B cell (primary cell): Measurements from ENCODE around the gene EIF1B. TPM values are rescaled to one million over a fixed set of nuclear protein-coding genes. Genes with fewer than 3 reads are reported as not detected.

Experiments used
- ATAC-seq: fragments of 200-7000 bp; cut with Tn5 transposase; one replicate; pipeline ENCODE4 v1.10.0; 2021; ENCODE audit warnings: low read depth, mild to moderate bottlenecking, moderate number of reproducible peaks, moderate library complexity
- CTCF ChIA-PET: fragments of 350-600 bp; sonication (Branson Sonifier 250); formaldehyde crosslinking; loops from one replicate; lab custom pipeline; 2021; ENCODE audit warnings: antibody characterized with exemption, inconsistent platforms; lab: Charles Lee
- POLR2A ChIA-PET: fragments of 350-600 bp; sonication (Branson Sonifier 250); formaldehyde crosslinking; loops from one replicate; lab custom pipeline; 2021; ENCODE audit warnings: antibody characterized with exemption; lab: Charles Lee
- DNase-seq: peaks from one replicate; pipeline ENCODE4 v3.0.0; 2013
- H2AFZ ChIP-seq: 2 replicates; pipeline ENCODE4 v1.6.1; 2012; ENCODE audit warnings: mild to moderate bottlenecking, low read depth, low read length; ENCODE audit not compliant: insufficient read depth, poor library complexity, severe bottlenecking
- H3K27ac ChIP-seq, 2 donors: 1 replicate in 1 of 2; 2 replicates in 1 of 2; pipeline ENCODE4 v1.5.1; 2012 to 2013; ENCODE audit warnings: low read length in 2 of 2, mild to moderate bottlenecking in 2 of 2, moderate library complexity in 1 of 2
- H3K27me3 ChIP-seq, 4 experiments: fragments of 200-600 bp in 1 of 4; sonication (generic) in 1 of 4; replicated peaks in 1 of 4; 1 replicate in 2 of 4; 2 replicates in 2 of 4; pipeline versions ENCODE4 v1.6.1 to v1.7.0; 2013 to 2016; ENCODE audit warnings: low read length in 3 of 4, mild to moderate bottlenecking in 2 of 4, mixed read lengths in 1 of 4, moderate library complexity in 1 of 4; ENCODE audit not compliant: insufficient read depth in 4 of 4, control insufficient read depth in 3 of 4; ENCODE audit errors: control extremely low read depth in 1 of 4
- H3K36me3 ChIP-seq, 2 experiments: replicated peaks in 1 of 2; 1 replicate in 1 of 2; 2 replicates in 1 of 2; pipeline versions ENCODE4 v1.6.1 to v1.7.1; 2013; ENCODE audit warnings: low read length in 1 of 2; ENCODE audit not compliant: insufficient read depth in 2 of 2, control insufficient read depth in 1 of 2; ENCODE audit errors: control extremely low read depth in 1 of 2, extremely low read depth in 1 of 2
- H3K4me1 ChIP-seq, 2 donors: fragments of 200-600 bp in 1 of 2; sonication (generic) in 1 of 2; 1 replicate in 1 of 2; 2 replicates in 1 of 2; pipeline versions ENCODE4 v1.5.1 to v1.6.1; 2013 to 2017; ENCODE audit warnings: low read length in 2 of 2; ENCODE audit not compliant: control insufficient read depth in 2 of 2, insufficient read depth in 2 of 2
- H3K4me2 ChIP-seq: replicated peaks from 2 replicates; pipeline ENCODE3; 2012; ENCODE audit warnings: mild to moderate bottlenecking, low read depth, low read length; ENCODE audit not compliant: poor library complexity, severe bottlenecking
- H3K4me3 ChIP-seq, 5 experiments: fragments of 200-600 bp in 1 of 5; sonication (generic) in 1 of 5; 1 replicate in 3 of 5; 2 replicates in 2 of 5; pipeline versions ENCODE4 v1.5.1 to v1.7.0; 2011 to 2016; ENCODE audit warnings: low read length in 4 of 5, mild to moderate bottlenecking in 4 of 5, low read depth in 2 of 5, control low read depth in 1 of 5, moderate library complexity in 1 of 5; ENCODE audit not compliant: insufficient read depth in 1 of 5; ENCODE audit errors: control extremely low read depth in 1 of 5, extremely low read depth in 1 of 5
- H3K79me2 ChIP-seq: fragments of 200-600 bp; sonication (generic); one replicate; pipeline ENCODE4 v1.6.0; 2016; ENCODE audit warnings: low read length; ENCODE audit not compliant: control insufficient read depth, insufficient read depth
- H3K9ac ChIP-seq: fragments of 200-600 bp; sonication (generic); 2 replicates; pipeline ENCODE4 v1.6.1; 2017; ENCODE audit warnings: mild to moderate bottlenecking, low read length, moderate library complexity
- H3K9me3 ChIP-seq, 3 donors: one replicate each; pipeline versions ENCODE4 v1.6.1 to v1.7.1; 2013; ENCODE audit warnings: low read length in 2 of 3; ENCODE audit not compliant: control insufficient read depth in 2 of 3, insufficient read depth in 1 of 3; ENCODE audit errors: control extremely low read depth in 1 of 3
- H4K20me1 ChIP-seq: 2 replicates; pipeline ENCODE4 v1.6.0; 2012; ENCODE audit warnings: mild to moderate bottlenecking, low read length; ENCODE audit not compliant: insufficient read depth, control insufficient read depth, poor library complexity, severe bottlenecking
- H3K27ac Mint-ChIP-seq: one replicate; pipeline ENCODE4 v1.8.0; 2021; ENCODE audit warnings: mixed read lengths
- H3K27me3 Mint-ChIP-seq: one replicate; pipeline ENCODE4 v1.8.0; 2021; ENCODE audit warnings: mixed read lengths
- H3K4me1 Mint-ChIP-seq: one replicate; pipeline ENCODE4 v1.8.0; 2021; ENCODE audit warnings: mixed read lengths
- H3K4me3 Mint-ChIP-seq: one replicate; pipeline ENCODE4 v1.8.0; 2021; ENCODE audit warnings: mixed read lengths
- H3K9me3 Mint-ChIP-seq: one replicate; pipeline ENCODE4 v1.8.0; 2022; ENCODE audit warnings: mixed read lengths; ENCODE audit not compliant: insufficient read depth
- EZH2 ChIP-seq: IDR thresholded peaks from 2 replicates; pipeline ENCODE4 v1.6.1; 2012; ENCODE audit warnings: borderline replicate concordance, low read depth, mild to moderate bottlenecking, moderate library complexity, low read length; ENCODE audit not compliant: insufficient read depth, poor library complexity, severe bottlenecking
- WGBS: methylation state at CpG from one replicate; pipeline ENCODE4 v1.1.5; 2013; ENCODE audit warnings: missing lambda C conversion rate; ENCODE audit not compliant: insufficient coverage; 5-methylcytosine and 5-hydroxymethylcytosine counted together
- intact Hi-C: fragments of 100-400 bp; cut with micrococcal nuclease; formaldehyde crosslinking; loops from one replicate; pipeline ENCODE4 v1.10.0; 2022
- polyA plus RNA-seq: library from polyadenylated mRNA; depleted of rRNA; stranded (reverse); fragments of >200 nt; gene quantifications from 2 replicates; pipeline ENCODE4 v1.2.3, GENCODE V29; 2012
- total RNA-seq, 2 donors: library from RNA; stranded (reverse); fragments of 120-200 nt in 1 of 2; gene quantifications; 1 replicate in 1 of 2; 2 replicates in 1 of 2; pipeline versions ENCODE4 v1.2.3 to v1.2.4, GENCODE V29; 2013 to 2022
- TF ChIP-seq, protein P1 (sequence below): fragments of 200-600 bp; IDR thresholded peaks from one replicate; pipeline ENCODE4 v1.8.0; 2022; ENCODE audit warnings: antibody characterized with exemption, mild to moderate bottlenecking

EIF1B gene
- total and polyA plus RNA-seq, 2 donors (not counting 1 experiment from before 2014, with no cell fraction given): 76.7 to 78.1 TPM

DNA sequence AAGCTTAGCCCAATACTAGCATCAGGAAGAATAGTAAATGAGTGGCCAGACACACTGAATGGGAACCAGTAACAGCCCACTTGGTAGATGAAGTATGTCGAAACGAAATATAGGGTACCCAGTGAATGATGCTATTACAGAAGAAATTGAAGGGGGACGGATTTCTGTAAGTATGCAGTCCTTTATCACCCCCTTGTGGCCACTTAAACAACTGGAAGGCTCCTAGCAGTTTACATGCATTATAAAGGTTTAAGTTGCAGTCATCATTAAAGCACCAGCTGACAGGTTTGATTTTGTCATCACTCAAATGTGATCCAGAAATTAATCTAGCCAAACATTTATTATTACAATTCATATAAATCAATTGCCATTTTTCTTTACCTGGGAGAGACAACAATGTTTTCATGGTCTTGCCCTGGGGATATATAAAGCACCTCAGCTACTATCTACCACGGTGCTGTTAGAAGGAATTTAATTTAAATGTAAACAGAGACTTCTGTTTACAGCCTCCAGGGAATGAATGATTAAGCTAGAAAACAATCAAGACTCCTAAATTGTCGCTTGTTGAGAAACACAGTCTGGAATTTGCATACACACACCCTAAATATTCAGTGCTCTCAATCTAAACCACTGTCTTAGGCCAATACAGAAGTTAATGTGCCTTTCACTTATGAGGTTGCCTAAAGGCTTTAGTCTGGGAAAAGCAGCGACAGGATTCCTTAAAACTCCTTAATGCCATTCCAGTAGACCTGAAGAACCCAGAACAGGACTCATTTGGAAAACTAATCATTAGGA lies 7.8 kb downstream of the EIF1B start:
- peaks cover 7% of the 10 kb centered on the region for H3K4me1 Mint-ChIP-seq

DNA sequence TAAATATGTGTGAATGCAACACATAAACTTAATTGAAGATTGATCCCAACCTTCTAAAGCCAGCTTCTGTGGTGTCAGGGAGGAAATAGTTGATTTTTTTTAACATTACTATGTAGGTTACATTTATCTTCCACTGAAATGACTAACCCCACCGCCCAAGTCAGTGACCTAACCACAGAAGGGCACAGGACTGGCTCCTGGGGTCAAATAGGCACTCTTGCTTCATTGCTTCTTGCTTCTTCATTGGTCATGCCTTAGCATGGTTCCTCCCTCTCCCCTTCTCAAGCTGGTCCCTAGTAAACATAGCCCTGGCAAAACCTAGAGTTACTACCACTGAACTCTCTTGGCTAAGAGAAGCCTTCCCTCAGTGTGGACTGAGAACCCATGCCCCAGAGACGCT lies 12.3 kb downstream of the EIF1B start:
- H3K27ac ChIP-seq: no peak overlapping the region
- Mint-ChIP-seq H3K4me1 (no peaks in the 10 kb centered on the region), H3K9me3 (no peaks in the 10 kb centered on the region), H3K27ac (no peak overlapping the region), H3K27me3 (peaks cover 12% of the 10 kb centered on the region), H3K4me3 (no peak overlapping the region)
- intact Hi-C loops: no loop called here
- H3K4me1 ChIP-seq: no peaks in the 10 kb centered on the region
- ATAC-seq: no peak
- CTCF ChIA-PET: interaction anchor here (0.8 to 2.2 kb wide), 3 partner anchors 10 to 130 kb away, joined by 3 to 6 read pairs (median 5); no protein-coding TSS in a partner anchor
- no peak overlapping the region for H2AFZ ChIP-seq
- POLR2A ChIA-PET: no interaction called here
- no peaks in the 10 kb centered on the region for H4K20me1 ChIP-seq
- WGBS: 86% methylated on average over 1 of the region's 2 CpGs
- H3K4me2 ChIP-seq: no peak overlapping the region
- H3K4me3 ChIP-seq: no peak overlapping the region
- no peaks in the 10 kb centered on the region for H3K9me3 ChIP-seq
- no peak for DNase-seq
- H3K36me3 ChIP-seq: no peaks in the 10 kb centered on the region
- no peaks in the 10 kb centered on the region for H3K27me3 ChIP-seq
- no peak overlapping the region for H3K9ac ChIP-seq
- TF ChIP-seq, protein P1, sequence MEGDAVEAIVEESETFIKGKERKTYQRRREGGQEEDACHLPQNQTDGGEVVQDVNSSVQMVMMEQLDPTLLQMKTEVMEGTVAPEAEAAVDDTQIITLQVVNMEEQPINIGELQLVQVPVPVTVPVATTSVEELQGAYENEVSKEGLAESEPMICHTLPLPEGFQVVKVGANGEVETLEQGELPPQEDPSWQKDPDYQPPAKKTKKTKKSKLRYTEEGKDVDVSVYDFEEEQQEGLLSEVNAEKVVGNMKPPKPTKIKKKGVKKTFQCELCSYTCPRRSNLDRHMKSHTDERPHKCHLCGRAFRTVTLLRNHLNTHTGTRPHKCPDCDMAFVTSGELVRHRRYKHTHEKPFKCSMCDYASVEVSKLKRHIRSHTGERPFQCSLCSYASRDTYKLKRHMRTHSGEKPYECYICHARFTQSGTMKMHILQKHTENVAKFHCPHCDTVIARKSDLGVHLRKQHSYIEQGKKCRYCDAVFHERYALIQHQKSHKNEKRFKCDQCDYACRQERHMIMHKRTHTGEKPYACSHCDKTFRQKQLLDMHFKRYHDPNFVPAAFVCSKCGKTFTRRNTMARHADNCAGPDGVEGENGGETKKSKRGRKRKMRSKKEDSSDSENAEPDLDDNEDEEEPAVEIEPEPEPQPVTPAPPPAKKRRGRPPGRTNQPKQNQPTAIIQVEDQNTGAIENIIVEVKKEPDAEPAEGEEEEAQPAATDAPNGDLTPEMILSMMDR: no peak
- TF ChIP-seq EZH2: no peak
- no peaks in the 10 kb centered on the region for H3K79me2 ChIP-seq

More for the DNA sequence above, 7.8 kb downstream of the EIF1B start:
- H3K4me3 Mint-ChIP-seq: no peak overlapping the region
- H3K27me3 Mint-ChIP-seq: no peaks in the 10 kb centered on the region
- Histone ChIP-seq H3K4me2 (no peak overlapping the region), H3K36me3 (peaks cover 10 to 25% of the 10 kb centered on the region in 2 experiments), H2AFZ (no peak overlapping the region), H3K4me3 (no peak overlapping the region), H3K79me2 (no peaks in the 10 kb centered on the region), H3K27me3 (no peaks in the 10 kb centered on the region), H3K9ac (no peak overlapping the region), H3K27ac (no peak overlapping the region), H4K20me1 (no peaks in the 10 kb centered on the region), H3K9me3 (no peaks in the 10 kb centered on the region), H3K4me1 (no peaks in the 10 kb centered on the region)
- ChIA-PET CTCF (interaction anchor here (0.6 to 8.0 kb wide), 16 partner anchors 10 to 1874 kb away, joined by 3 to 135 read pairs (median 5); no protein-coding TSS in a partner anchor), POLR2A (no interaction called here)
- no peaks in the 10 kb centered on the region for H3K9me3 Mint-ChIP-seq
- DNase-seq (peak; percentile 77), ATAC-seq (peak; percentile 87)
- intact Hi-C loops: loop anchor here (1.0 kb wide), 1 partner anchor 10 kb away; no protein-coding TSS in a partner anchor
- no peak overlapping the region for H3K27ac Mint-ChIP-seq
- WGBS: no CpG with 5 or more reads among the region's 6 CpGs
- TF ChIP-seq, protein P1: peak; percentile 88
- TF ChIP-seq EZH2: no peak
